Subcutaneous abdominal adipose tissue (tissue), 5 donors: Measurements from ENCODE around the gene SHC2.
"Not testable (repeated sequence)": the region's sequence is repeated elsewhere in the genome, so short reads cannot be mapped to it uniquely, and the experiment has no call there.

Experiments
- H3K27ac ChIP-seq: one replicate; pipeline ENCODE4 v1.7.0; 2013; ENCODE audit warnings: low read depth, mild to moderate bottlenecking, inconsistent platforms, low read length, moderate library complexity
- H3K27me3 ChIP-seq, 5 donors: one replicate each; pipeline ENCODE4 v1.7.0; 2013; ENCODE audit warnings: low read length in 5 of 5, inconsistent platforms in 1 of 5; ENCODE audit not compliant: control insufficient read depth in 5 of 5, insufficient read depth in 4 of 5
- H3K36me3 ChIP-seq, 5 donors: one replicate each; pipeline ENCODE4 v1.7.0; 2013; ENCODE audit warnings: low read length in 5 of 5; ENCODE audit not compliant: control insufficient read depth in 5 of 5, insufficient read depth in 5 of 5
- H3K4me1 ChIP-seq, 5 donors: one replicate each; pipeline ENCODE4 v1.7.0; 2013; ENCODE audit warnings: low read length in 5 of 5, mild to moderate bottlenecking in 3 of 5, moderate library complexity in 1 of 5; ENCODE audit not compliant: control insufficient read depth in 5 of 5, insufficient read depth in 5 of 5
- H3K4me3 ChIP-seq, 5 donors: one replicate each; pipeline ENCODE4 v1.7.0; 2013; ENCODE audit warnings: low read length in 5 of 5, low read depth in 1 of 5
- H3K9ac ChIP-seq, 5 donors: one replicate each; pipeline ENCODE4 v1.7.0; 2013; ENCODE audit warnings: low read length in 5 of 5, mild to moderate bottlenecking in 4 of 5, moderate library complexity in 3 of 5
- H3K9me3 ChIP-seq, 5 donors: one replicate each; pipeline ENCODE4 v1.7.0; 2013; ENCODE audit warnings: low read length in 5 of 5; ENCODE audit not compliant: control insufficient read depth in 5 of 5
- donor health status: healthy.
- donor health status: healthy.
- donor health status: healthy.
- donor health status: healthy.
- donor health status: healthy.

SHC2 gene

DNA sequence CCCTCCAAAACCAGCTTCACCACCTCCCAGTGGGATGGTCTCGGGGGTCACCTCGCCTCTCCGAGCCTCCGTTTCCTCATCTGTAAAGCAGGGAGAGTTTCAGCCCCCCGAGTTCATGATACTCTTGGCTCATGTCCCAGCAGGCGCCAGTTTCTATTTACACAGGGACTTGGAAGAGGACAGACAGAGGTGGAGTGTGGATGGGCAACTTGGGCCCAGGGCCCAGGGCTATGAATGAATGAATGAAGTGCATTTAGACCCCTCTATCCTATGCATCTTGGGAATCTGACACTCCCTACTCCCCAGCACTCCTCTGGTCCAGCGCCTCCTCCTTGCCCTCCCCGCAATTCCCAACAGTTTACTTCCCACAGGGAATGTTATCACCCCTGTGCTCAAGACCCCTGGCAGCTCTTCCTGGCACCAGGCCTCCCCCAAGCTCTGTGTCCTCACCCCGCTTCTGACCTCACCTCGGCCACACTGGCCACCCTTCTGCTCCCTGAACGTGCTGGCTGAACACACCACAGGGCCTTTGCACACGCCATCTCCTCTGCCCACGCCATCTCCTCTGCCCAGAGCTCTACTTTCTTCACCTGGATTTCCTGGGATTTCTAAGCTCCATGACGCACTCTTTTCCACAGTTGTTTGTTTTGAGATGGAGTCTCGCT lies 46.9 kb downstream of the SHC2 start:
- H3K36me3 ChIP-seq = peaks cover 0 to 21% (median 3%) of the 10 kb centered on the region in 5 donors
- H3K9me3 ChIP-seq = no peaks in the 10 kb centered on the region
- H3K4me3 ChIP-seq = no peak overlapping the region
- H3K9ac ChIP-seq = no peak overlapping the region
- H3K27me3 ChIP-seq = peaks cover 23 to 28% (median 27%) of the 10 kb centered on the region in 5 donors
- H3K27ac ChIP-seq = no peak overlapping the region
- peaks cover 0 to 26% (median 13%) of the 10 kb centered on the region in 5 donors for H3K4me1 ChIP-seq

GRCh38 chr19:412356-413355 lies 48.2 kb downstream of the SHC2 start:
- Histone ChIP-seq H3K9me3 (no peaks in the 10 kb centered on the region), H3K27ac (no peak overlapping the region), H3K36me3 (peaks cover 0 to 15% (median 3%) of the 10 kb centered on the region in 5 donors), H3K4me3 (no peak overlapping the region), H3K27me3 (peaks cover 25 to 34% (median 31%) of the 10 kb centered on the region in 5 donors), H3K9ac (no peak overlapping the region), H3K4me1 (peaks cover 0 to 23% (median 16%) of the 10 kb centered on the region in 5 donors)

DNA sequence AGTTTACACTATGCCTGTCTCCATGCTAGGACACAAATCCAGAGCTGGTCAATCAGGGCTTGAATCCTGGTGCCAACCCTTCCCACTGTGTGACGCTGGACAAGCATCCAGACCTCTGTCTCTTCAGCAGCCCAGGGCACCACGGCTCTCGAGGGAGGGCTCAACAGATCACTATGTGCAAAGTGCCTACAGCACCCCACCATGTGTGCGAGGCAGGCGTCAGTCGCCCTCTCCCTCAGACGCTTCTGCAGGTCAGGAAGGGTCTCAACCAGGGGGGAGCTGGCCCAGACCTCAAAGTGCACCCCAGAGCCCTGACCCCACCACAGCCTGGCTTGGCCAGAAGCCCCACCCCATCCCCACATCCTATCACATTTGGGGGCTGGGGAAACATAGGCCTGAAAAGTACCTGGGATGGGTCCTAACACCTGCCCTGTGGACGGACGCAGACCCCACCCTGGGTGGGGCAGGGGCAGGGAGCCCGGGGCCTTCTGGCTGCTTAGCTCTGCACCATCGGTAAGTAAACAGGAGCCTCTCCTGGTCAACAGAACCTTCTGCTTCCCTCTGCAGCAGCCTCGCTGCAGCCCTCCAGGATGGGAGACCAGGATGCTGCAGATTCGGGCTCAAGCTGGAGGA lies 49.0 kb downstream of the SHC2 start:
- no peak overlapping the region for H3K9ac ChIP-seq
- H3K4me1 ChIP-seq = peaks cover 0 to 23% (median 16%) of the 10 kb centered on the region in 5 donors
- no peak overlapping the region for H3K4me3 ChIP-seq
- H3K27ac ChIP-seq = no peak overlapping the region
- H3K9me3 ChIP-seq = no peaks in the 10 kb centered on the region
- peaks cover 30 to 41% (median 34%) of the 10 kb centered on the region in 5 donors for H3K27me3 ChIP-seq
- H3K36me3 ChIP-seq = peaks cover 0 to 7% (median 0%) of the 10 kb centered on the region in 5 donors

DNA sequence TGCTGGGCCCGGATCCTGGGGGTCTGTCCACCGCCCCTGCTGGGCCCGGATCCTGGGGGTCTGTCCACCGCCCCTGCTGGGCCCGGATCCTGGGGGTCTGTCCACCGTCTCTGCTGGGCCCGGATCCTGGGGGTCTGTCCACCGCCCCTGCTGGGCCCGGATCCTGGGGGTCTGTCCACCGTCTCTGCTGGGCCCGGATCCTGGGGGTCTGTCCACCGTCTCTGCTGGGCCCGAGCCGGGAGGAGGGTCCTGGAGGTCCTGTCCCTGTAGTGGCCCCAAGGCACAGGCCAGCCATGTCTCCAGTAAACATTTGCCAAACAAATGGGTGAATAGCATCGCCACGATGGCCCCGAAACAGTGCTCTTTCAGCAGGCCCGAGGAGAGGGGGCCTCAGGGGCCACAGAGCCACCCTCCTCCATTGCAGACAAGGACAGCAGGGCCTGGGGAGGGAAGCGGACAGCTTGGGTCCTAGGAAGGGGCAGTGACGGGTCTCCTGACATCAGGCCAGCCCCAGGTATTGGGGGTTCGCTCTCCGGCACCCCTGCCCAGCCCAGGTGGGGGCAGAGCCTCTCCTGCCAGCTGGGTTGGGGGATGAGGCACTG lies 49.6 kb downstream of the SHC2 start:
- H3K36me3 ChIP-seq, H3K27ac ChIP-seq, H3K4me3 ChIP-seq, H3K9ac ChIP-seq, H3K9me3 ChIP-seq: not testable (repeated sequence)
- Histone ChIP-seq H3K4me1 (peaks cover 0 to 23% (median 16%) of the 10 kb centered on the region in 5 donors), H3K27me3 (peaks cover 35 to 47% (median 39%) of the 10 kb centered on the region in 5 donors)

GRCh38 chr19:410243-410781 lies 50.5 kb downstream of the SHC2 start:
- Histone ChIP-seq H3K9ac (no peak overlapping the region), H3K4me1 (peaks cover 0 to 23% (median 16%) of the 10 kb centered on the region in 5 donors), H3K36me3 (no peaks in the 10 kb centered on the region), H3K27me3 (peaks cover 42 to 56% (median 46%) of the 10 kb centered on the region in 5 donors), H3K4me3 (no peak overlapping the region), H3K27ac (no peak overlapping the region), H3K9me3 (no peaks in the 10 kb centered on the region)

DNA sequence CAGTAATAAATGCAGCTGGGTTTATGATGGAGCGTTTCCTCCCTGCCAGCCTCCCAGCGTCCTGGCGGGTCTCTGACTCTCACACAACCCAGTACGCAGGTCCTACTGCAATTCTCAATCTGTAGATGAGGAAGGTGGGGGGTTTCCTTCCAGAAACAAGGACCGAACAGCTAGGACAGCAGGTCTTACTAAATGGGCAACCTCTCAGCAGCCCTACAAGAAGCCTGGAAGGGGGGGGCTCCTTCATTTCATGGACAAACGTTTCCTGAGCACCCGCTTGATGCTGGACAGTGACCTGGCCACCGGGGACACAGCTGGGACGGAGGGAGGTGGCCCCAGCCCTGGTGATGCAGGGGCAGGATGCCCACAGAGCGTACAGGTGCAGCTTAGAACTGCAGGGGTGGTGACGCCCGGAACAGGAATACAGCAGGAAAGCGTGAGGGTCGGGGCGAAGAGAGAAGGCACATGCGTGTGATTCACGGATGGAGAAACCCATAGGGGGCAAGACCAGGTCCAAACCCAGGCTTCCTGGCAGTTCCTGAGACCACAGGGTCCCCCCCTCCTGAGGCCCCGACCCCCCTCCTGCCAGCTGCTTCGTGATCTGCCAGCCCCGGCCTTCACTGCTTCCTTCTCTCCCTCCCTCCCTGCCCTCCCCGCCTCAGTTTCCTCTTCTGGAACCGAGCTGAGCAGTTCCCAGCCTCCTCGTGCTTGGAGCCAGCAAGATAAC lies 51.2 kb downstream of the SHC2 start:
- no peak overlapping the region for H3K27ac ChIP-seq
- peak overlapping the region in 4 of 5 donors; percentile 37 to 59 (median 53) for H3K4me3 ChIP-seq
- H3K9me3 ChIP-seq = no peaks in the 10 kb centered on the region
- H3K4me1 ChIP-seq = peaks cover 0 to 23% (median 16%) of the 10 kb centered on the region in 5 donors
- no peaks in the 10 kb centered on the region for H3K36me3 ChIP-seq
- H3K27me3 ChIP-seq = peaks cover 45 to 59% (median 49%) of the 10 kb centered on the region in 5 donors
- peak overlapping the region in 1 of 5 donors; percentile 45 for H3K9ac ChIP-seq

GRCh38 chr19:408902-409515 lies 51.8 kb downstream of the SHC2 start, which contains the start of gene C2CD4C:
TSS of gene C2CD4C (minus strand) at chr19:409147. CDS start at chr19:408361, 786 bp downstream.
- Histone ChIP-seq H3K4me3 (peak within 1 kb of the TSS in 4 of 5 donors; percentile 37 to 59 (median 53)), H3K4me1 (peaks cover 0 to 23% (median 16%) of the 10 kb centered on the region in 5 donors), H3K9ac (peak within 1 kb of the TSS in 1 of 5 donors; percentile 45), H3K27ac (no peak within 1 kb of the TSS), H3K36me3 (no peaks in the 10 kb centered on the region), H3K27me3 (peaks cover 45 to 59% (median 49%) of the 10 kb centered on the region in 5 donors), H3K9me3 (no peaks in the 10 kb centered on the region)

DNA sequence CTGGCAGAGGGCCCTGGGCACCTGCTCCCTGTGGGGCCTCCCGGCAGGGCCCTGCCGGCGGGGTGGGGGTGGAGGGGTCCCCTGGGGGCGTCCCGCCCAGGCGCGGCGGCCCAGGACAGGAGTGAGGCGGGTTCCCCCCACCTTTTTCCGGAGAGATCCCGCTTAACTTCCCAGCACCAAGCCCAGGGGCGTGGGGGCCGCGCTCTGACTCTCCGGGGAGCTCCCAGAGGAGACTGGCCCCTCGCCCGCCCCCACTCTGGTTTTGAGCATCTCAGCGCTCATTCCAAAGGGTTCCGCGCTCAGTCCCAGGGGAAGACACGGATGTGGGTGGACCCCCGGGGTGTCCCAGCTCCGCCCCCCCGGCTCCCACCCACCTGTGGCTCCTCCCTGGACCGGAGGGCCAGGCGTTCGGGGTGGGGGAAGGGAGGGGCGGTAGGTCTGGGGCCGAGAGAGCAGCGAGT lies 52.4 kb downstream of the SHC2 start:
- no peak overlapping the region for H3K9ac ChIP-seq
- peaks cover 0 to 23% (median 16%) of the 10 kb centered on the region in 5 donors for H3K4me1 ChIP-seq
- no peaks in the 10 kb centered on the region for H3K9me3 ChIP-seq
- no peaks in the 10 kb centered on the region for H3K36me3 ChIP-seq
- peak overlapping the region in 3 of 5 donors; percentile 32 to 59 (median 43) for H3K4me3 ChIP-seq
- peaks cover 47 to 61% (median 51%) of the 10 kb centered on the region in 5 donors for H3K27me3 ChIP-seq
- no peak overlapping the region for H3K27ac ChIP-seq
